ENCODE results near the gene TIMP4.

TIMP4 gene

DNA sequence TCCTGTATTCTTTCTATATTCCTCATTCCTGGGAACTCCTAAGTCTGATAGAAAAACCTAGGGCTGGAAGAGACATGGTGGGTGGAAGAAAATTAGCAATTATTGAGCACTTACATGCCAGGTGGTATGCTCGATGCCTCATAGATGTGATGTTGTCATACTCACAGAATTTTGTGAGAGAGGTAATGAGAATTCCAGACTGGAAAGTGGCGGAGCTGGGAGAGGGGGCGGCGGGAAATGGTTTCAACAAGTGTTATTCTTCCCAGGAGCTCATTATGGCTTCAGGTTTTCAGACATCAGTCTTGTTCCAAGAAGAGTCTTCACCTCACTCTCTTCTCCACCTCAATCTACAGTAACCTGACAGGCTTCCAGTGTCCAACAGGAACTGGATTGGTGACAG, 16.2 kb downstream of the TIMP4 start:
- Histone ChIP-seq H3K4me1 (ENCODE audit: control insufficient read depth in 1 of 2, insufficient read depth in 2 of 2, low read length in 2 of 2) (no peaks in the 10 kb centered on the region), H3K27me3 (ENCODE audit: low read depth, low read length) (no peaks in the 10 kb centered on the region), H3K4me3 (ENCODE audit: low read depth in 1 of 2, low read length in 2 of 2) (no peak overlapping the region), H3K27ac (ENCODE audit: low read length) (no peak overlapping the region), H3K36me3 (ENCODE audit: control insufficient read depth in 1 of 2, insufficient read depth in 2 of 2, low read length in 2 of 2) (peaks cover 0 to 3% of the 10 kb centered on the region in 2 donors), H3K9me3 (ENCODE audit: control insufficient read depth in 1 of 2, low read length in 2 of 2) (no peaks in the 10 kb centered on the region)

DNA sequence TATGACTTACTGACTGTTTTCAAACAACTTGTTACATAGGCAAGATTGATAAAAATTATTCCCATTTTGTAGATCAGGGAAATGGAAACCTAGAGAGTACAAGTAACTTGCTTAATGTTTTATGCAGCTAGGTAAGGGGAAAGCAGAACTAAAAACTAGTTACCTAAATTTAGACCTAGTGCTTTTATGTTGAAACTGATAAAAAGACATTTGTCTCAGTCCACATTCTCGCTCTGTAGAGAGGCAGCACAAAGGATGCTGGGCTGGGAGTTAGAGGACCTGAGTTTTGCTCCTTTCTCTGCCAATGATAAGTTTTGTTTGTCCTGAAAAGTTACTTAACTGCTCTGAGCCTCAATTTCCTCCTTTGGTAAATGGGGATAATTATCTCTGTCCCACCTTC, 17.4 kb downstream of the TIMP4 start:
- no peak overlapping the region for H3K4me3 ChIP-seq (ENCODE audit: low read depth in 1 of 2, low read length in 2 of 2)

DNA sequence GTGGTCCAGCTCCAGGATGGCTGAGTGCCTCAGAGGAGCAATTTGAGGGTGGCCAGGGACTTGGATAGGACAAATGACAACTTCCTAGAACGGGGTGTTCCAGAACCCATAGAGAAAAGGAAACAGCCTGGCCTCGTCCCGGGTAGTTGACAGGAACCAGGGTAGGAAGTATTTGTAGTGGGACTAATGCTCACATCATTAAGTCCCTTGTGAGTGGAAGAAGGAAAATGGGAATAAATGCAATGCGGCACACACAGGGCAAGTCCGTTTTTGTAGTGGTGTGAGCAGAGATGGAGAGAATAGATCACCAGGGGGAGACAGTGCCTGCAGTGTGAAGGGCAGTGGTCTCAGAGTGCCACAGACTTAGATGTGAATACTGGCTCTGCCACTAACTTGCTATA, 19.6 kb downstream of the TIMP4 start:
- H3K4me1 ChIP-seq (ENCODE audit: control insufficient read depth in 1 of 2, insufficient read depth in 2 of 2, low read length in 2 of 2), result no peaks in the 10 kb centered on the region
- no peak overlapping the region for H3K4me3 ChIP-seq (ENCODE audit: low read depth in 1 of 2, low read length in 2 of 2)
- no peak overlapping the region for H3K27ac ChIP-seq (ENCODE audit: low read length)
- H3K27me3 ChIP-seq (ENCODE audit: low read depth, low read length), result no peaks in the 10 kb centered on the region
- peaks cover 0 to 3% of the 10 kb centered on the region in 2 donors for H3K36me3 ChIP-seq (ENCODE audit: control insufficient read depth in 1 of 2, insufficient read depth in 2 of 2, low read length in 2 of 2)
- no peaks in the 10 kb centered on the region for H3K9me3 ChIP-seq (ENCODE audit: control insufficient read depth in 1 of 2, low read length in 2 of 2)

More for the DNA sequence above, 17.4 kb downstream of the TIMP4 start:
- H3K27ac ChIP-seq (ENCODE audit: low read length), result no peak overlapping the region
- H3K4me1 ChIP-seq (ENCODE audit: control insufficient read depth in 1 of 2, insufficient read depth in 2 of 2, low read length in 2 of 2), result no peaks in the 10 kb centered on the region
- peaks cover 0 to 3% of the 10 kb centered on the region in 2 donors for H3K36me3 ChIP-seq (ENCODE audit: control insufficient read depth in 1 of 2, insufficient read depth in 2 of 2, low read length in 2 of 2)
- no peaks in the 10 kb centered on the region for H3K27me3 ChIP-seq (ENCODE audit: low read depth, low read length)
- no peaks in the 10 kb centered on the region for H3K9me3 ChIP-seq (ENCODE audit: control insufficient read depth in 1 of 2, low read length in 2 of 2)

DNA sequence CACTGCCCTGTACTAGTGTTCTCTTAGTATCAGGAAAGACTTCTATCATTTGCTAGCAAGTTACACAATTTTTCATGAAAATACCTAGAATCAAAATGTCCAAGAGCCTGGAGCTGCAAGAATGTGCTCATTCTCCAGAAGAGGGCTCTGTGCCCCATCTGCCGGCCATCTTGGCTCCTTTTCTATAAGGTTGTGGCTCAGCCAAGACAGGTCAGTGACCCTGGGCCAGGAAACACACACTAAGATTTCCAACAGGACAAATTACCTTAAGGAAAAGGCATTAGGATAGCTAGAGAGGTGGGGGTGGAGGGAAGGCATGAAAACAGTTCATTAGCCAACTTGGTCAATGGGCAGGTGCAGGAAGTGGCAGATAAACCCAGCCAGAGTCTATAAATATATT, 20.7 kb downstream of the TIMP4 start:
- Histone ChIP-seq H3K4me1 (ENCODE audit: control insufficient read depth in 1 of 2, insufficient read depth in 2 of 2, low read length in 2 of 2) (no peaks in the 10 kb centered on the region), H3K9me3 (ENCODE audit: control insufficient read depth in 1 of 2, low read length in 2 of 2) (no peaks in the 10 kb centered on the region), H3K4me3 (ENCODE audit: low read depth in 1 of 2, low read length in 2 of 2) (no peak overlapping the region), H3K27ac (ENCODE audit: low read length) (no peak overlapping the region), H3K27me3 (ENCODE audit: low read depth, low read length) (no peaks in the 10 kb centered on the region), H3K36me3 (ENCODE audit: control insufficient read depth in 1 of 2, insufficient read depth in 2 of 2, low read length in 2 of 2) (no peaks in the 10 kb centered on the region)

DNA sequence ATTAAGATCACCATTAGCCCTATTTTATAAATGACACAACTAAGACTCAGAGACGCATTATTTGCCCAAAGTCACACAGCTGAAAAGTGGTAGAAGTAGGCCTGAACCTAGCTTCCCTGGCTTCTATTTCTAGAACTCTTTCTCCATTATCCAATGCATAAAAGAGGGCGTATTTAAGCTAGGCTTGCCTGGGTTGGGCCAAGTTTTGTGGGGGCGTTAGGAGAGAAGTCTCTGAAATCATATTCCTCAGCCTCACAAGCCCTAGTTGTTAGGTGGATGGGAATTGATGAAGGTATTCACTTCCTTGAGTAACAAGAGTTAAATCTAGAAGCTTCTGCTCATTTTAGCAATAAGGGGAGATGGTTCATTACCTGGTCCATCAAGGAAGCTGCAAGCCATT, 22.3 kb downstream of the TIMP4 start:
- Histone ChIP-seq H3K4me1 (ENCODE audit: control insufficient read depth in 1 of 2, insufficient read depth in 2 of 2, low read length in 2 of 2) (no peaks in the 10 kb centered on the region), H3K9me3 (ENCODE audit: control insufficient read depth in 1 of 2, low read length in 2 of 2) (no peaks in the 10 kb centered on the region), H3K36me3 (ENCODE audit: control insufficient read depth in 1 of 2, insufficient read depth in 2 of 2, low read length in 2 of 2) (no peaks in the 10 kb centered on the region), H3K27ac (ENCODE audit: low read length) (no peak overlapping the region), H3K27me3 (ENCODE audit: low read depth, low read length) (no peaks in the 10 kb centered on the region), H3K4me3 (ENCODE audit: low read depth in 1 of 2, low read length in 2 of 2) (no peak overlapping the region)

DNA sequence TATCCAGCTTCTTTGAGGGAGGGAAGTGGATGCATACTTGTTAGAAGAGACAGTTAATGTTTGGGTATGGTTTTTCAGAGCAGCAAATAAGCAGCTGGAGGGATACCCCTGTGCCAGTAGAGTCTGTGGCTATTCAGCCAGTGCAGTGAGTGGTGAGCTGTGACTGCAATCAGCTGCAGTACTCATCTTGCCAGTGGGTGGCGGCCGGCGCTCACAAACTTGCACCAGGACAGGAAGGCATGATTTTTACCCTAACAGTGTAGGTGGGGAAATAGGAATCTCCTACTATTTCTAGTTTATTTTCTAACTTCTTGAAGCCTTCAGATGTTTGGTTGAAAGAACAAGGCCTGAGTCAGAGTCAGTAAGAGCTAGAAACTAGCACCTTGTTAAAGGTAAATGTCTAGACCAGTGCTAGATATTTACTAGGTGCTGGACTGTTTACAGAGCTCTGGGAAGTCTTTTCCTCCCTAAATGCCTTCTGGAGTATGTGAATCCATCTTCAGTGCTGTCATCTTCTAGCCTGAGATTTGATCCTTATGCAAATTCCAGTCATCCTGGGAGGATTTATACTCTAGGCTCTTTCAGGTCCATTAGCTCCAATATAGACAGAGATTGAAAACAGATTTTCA, 23.6 kb downstream of the TIMP4 start:
- no peak overlapping the region for H3K27ac ChIP-seq (ENCODE audit: low read length)

DNA sequence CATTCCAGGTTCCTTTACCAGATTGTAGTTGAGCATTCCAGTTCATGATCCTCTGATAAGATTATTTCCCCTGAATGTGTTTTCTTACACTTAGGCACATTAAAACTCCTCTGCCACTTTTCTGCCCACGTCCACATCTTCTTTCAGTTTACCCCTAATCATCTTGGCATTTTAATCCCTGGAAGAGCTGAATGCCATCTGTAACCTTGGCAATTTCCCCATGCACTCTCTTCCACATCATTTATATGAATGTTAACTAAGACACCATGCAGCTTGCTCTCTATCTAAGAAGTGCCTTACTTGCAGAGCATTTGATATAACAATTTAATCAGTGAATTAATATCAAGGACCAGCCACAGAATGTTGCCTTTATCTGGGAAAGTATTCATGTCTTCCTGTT, 25.8 kb downstream of the TIMP4 start:
- H3K36me3 ChIP-seq (ENCODE audit: control insufficient read depth in 1 of 2, insufficient read depth in 2 of 2, low read length in 2 of 2), result no peaks in the 10 kb centered on the region
- no peaks in the 10 kb centered on the region for H3K4me1 ChIP-seq (ENCODE audit: control insufficient read depth in 1 of 2, insufficient read depth in 2 of 2, low read length in 2 of 2)
- H3K27me3 ChIP-seq (ENCODE audit: low read depth, low read length), result no peaks in the 10 kb centered on the region
- no peak overlapping the region for H3K4me3 ChIP-seq (ENCODE audit: low read depth in 1 of 2, low read length in 2 of 2)
- H3K27ac ChIP-seq (ENCODE audit: low read length), result no peak overlapping the region
- no peaks in the 10 kb centered on the region for H3K9me3 ChIP-seq (ENCODE audit: control insufficient read depth in 1 of 2, low read length in 2 of 2)

More for the DNA sequence above, 23.6 kb downstream of the TIMP4 start:
- H3K9me3 ChIP-seq (ENCODE audit: control insufficient read depth in 1 of 2, low read length in 2 of 2), result no peaks in the 10 kb centered on the region
- no peaks in the 10 kb centered on the region for H3K27me3 ChIP-seq (ENCODE audit: low read depth, low read length)
- no peak overlapping the region for H3K4me3 ChIP-seq (ENCODE audit: low read depth in 1 of 2, low read length in 2 of 2)
- H3K36me3 ChIP-seq (ENCODE audit: control insufficient read depth in 1 of 2, insufficient read depth in 2 of 2, low read length in 2 of 2), result no peaks in the 10 kb centered on the region
- no peaks in the 10 kb centered on the region for H3K4me1 ChIP-seq (ENCODE audit: control insufficient read depth in 1 of 2, insufficient read depth in 2 of 2, low read length in 2 of 2)

DNA sequence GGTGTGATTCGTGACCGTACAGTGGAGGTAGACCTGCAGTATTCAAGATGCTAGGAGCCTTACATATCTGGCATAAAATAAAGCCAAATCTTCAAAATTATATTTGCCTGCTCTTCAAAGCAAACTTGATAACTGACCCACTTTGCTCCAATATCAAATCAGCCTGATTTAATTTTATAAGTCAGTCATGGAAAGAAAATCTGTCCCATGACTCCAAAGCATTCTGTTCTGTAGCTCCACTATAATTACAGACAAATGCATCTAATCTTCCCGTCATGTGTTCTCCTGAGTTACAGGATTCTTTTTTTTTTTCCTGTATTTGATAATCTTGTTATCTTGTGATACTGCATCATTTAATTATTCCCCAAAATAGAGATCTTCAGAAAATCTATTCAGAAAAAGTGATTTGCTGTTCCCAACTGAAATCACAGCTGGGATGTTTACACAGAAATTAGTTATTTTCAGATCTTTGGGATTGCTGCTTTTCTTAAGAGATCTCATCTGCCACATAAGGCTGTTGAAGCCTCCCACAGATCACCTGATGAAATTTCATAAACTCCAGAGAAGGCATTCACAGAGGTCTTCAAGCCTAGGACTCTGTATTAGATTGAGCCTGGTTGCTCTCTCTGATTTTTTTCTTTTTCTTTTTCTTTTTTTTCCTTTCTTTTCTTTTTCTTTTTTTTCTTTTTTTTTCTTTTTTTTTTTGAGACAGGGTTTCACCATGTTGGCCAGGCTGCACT, 27.2 kb downstream of the TIMP4 start:
- Histone ChIP-seq H3K4me1 (ENCODE audit: control insufficient read depth in 1 of 2, insufficient read depth in 2 of 2, low read length in 2 of 2) (no peaks in the 10 kb centered on the region), H3K27ac (ENCODE audit: low read length) (no peak overlapping the region), H3K36me3 (ENCODE audit: control insufficient read depth in 1 of 2, insufficient read depth in 2 of 2, low read length in 2 of 2) (no peaks in the 10 kb centered on the region), H3K27me3 (ENCODE audit: low read depth, low read length) (no peaks in the 10 kb centered on the region), H3K4me3 (ENCODE audit: low read depth in 1 of 2, low read length in 2 of 2) (no peak overlapping the region), H3K9me3 (ENCODE audit: control insufficient read depth in 1 of 2, low read length in 2 of 2) (no peaks in the 10 kb centered on the region)

DNA sequence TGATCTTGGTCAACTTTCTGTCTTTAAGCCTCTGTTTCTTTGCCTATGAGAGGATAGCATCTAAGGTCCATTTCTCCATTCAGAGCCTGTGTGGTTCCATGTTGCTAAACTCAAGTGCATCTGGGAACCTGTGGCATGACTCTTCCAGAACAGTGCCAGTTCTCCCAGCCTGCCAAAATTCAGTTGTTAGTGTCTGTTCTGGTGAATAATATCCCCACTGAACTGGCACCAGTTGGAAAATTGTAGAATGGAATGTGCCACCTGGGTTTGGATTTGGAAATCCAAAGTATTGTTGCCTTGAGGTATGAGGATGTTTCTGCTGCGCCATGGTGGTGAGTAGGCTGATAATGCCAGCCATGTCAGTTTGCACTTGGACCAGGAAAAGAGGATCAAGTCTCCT, 31.3 kb downstream of the TIMP4 start:
- Histone ChIP-seq H3K4me1 (ENCODE audit: control insufficient read depth in 1 of 2, insufficient read depth in 2 of 2, low read length in 2 of 2) (no peaks in the 10 kb centered on the region), H3K9me3 (ENCODE audit: control insufficient read depth in 1 of 2, low read length in 2 of 2) (no peaks in the 10 kb centered on the region), H3K27ac (ENCODE audit: low read length) (no peak overlapping the region), H3K36me3 (ENCODE audit: control insufficient read depth in 1 of 2, insufficient read depth in 2 of 2, low read length in 2 of 2) (no peaks in the 10 kb centered on the region), H3K27me3 (ENCODE audit: low read depth, low read length) (no peaks in the 10 kb centered on the region), H3K4me3 (ENCODE audit: low read depth in 1 of 2, low read length in 2 of 2) (no peak overlapping the region)

DNA sequence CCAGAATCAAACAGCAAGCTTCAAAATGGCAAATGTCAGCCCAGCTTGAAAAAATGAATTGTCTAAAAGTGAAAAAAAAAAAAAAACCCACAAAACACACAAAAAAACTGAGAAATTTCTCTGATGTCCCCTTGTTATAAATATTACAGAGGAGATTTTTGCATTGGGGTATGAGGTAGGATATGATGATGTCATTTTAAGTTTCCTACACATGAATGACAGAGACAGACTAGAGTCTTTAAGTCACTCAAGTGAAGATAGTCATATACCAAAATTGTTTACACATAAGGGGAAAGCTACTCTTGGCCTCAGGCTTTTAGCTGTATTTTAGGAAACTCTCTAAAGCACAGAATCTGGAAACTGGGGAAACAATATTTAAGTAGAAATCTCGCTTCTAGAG, 32.9 kb downstream of the TIMP4 start:
- H3K4me1 ChIP-seq (ENCODE audit: control insufficient read depth in 1 of 2, insufficient read depth in 2 of 2, low read length in 2 of 2), result no peaks in the 10 kb centered on the region
- H3K9me3 ChIP-seq (ENCODE audit: control insufficient read depth in 1 of 2, low read length in 2 of 2), result no peaks in the 10 kb centered on the region
- H3K27ac ChIP-seq (ENCODE audit: low read length), result no peak overlapping the region
- H3K27me3 ChIP-seq (ENCODE audit: low read depth, low read length), result no peaks in the 10 kb centered on the region
- no peak overlapping the region for H3K4me3 ChIP-seq (ENCODE audit: low read depth in 1 of 2, low read length in 2 of 2)
- no peaks in the 10 kb centered on the region for H3K36me3 ChIP-seq (ENCODE audit: control insufficient read depth in 1 of 2, insufficient read depth in 2 of 2, low read length in 2 of 2)

DNA sequence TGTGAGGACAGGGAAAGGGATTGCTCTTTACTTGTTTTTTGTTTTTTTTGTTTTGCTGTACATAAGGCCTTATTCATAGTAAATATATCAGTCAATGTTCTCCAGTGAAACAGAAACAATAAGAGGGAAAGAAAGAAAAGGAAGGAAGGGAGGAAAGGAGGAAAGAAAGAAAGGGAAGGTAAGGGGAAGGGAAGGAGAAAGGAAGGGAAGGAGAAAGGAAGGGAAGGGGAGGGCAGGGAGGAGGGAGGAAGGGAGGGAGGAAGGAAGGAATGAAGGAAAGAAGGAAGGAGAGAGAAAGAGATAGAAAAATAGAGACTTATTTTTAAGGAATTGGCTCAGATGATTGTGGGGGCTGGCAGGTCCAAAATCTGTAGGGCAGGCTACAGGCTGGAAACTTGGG, 37.2 kb downstream of the TIMP4 start:
- H3K27ac ChIP-seq (ENCODE audit: low read length), result no peak overlapping the region
- no peaks in the 10 kb centered on the region for H3K9me3 ChIP-seq (ENCODE audit: control insufficient read depth in 1 of 2, low read length in 2 of 2)
- H3K4me3 ChIP-seq (ENCODE audit: low read depth in 1 of 2, low read length in 2 of 2), result no peak overlapping the region
- H3K27me3 ChIP-seq (ENCODE audit: low read depth, low read length), result no peaks in the 10 kb centered on the region
- no peaks in the 10 kb centered on the region for H3K4me1 ChIP-seq (ENCODE audit: control insufficient read depth in 1 of 2, insufficient read depth in 2 of 2, low read length in 2 of 2)
- no peaks in the 10 kb centered on the region for H3K36me3 ChIP-seq (ENCODE audit: control insufficient read depth in 1 of 2, insufficient read depth in 2 of 2, low read length in 2 of 2)

All from muscle layer of duodenum (tissue), 2 donors.